ENCODE results near the gene DLGAP1. TPM values are rescaled to one million over a fixed set of nuclear protein-coding genes. Genes with fewer than 3 reads are reported as not detected.
A peak's percentile ranks its signal among the peaks of the same experiment; 100 is the strongest.
"Not testable (repeated sequence)": the region's sequence is repeated elsewhere in the genome, so short reads cannot be mapped to it uniquely, and the experiment has no call there.

DLGAP1 gene
- total RNA-seq, 1 experiment from 2014 or later, result 2.8 TPM

DNA sequence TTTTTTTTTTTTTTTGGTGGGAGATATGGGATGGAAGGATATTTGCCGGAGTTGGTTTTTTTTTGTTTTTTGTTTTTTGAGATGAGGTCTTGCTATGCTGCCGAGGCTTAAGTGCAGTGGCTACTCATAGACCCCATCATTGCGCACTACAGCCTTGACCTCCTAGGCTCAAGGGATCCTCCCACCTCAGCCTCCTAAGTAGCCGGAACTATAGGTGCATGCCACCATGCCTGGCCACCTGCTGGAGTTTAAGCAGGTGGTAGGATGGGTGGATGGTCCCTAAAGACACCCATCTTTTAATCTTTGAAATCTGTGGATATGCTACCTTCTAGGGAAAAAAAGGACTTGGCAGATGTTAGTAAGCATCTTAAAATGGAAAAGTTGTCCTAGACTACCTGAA is 835.4 kb downstream of the DLGAP1 start:
- DNase-seq, result no peak
- H3K27me3 ChIP-seq, result no peaks in the 10 kb centered on the region
- H3K4me3 ChIP-seq, result no peak overlapping the region
- H3K27ac ChIP-seq, result no peak overlapping the region
- no peaks in the 10 kb centered on the region for H3K9me3 ChIP-seq (replicated peaks)
- peaks cover 21% of the 10 kb centered on the region for H3K4me1 ChIP-seq
- H3K36me3 ChIP-seq, result no peaks in the 10 kb centered on the region

- no peak overlapping the region for H3K27ac ChIP-seq
- H3K27me3 ChIP-seq, result no peaks in the 10 kb centered on the region
- no peak for DNase-seq
- no peaks in the 10 kb centered on the region for H3K9me3 ChIP-seq (replicated peaks)
- H3K4me3 ChIP-seq, result no peak overlapping the region
- peaks cover 18% of the 10 kb centered on the region for H3K4me1 ChIP-seq
- no peaks in the 10 kb centered on the region for H3K36me3 ChIP-seq
Measured at GRCh38 chr18:3619222-3619621, 835.9 kb downstream of the DLGAP1 start.

- no peak for DNase-seq
- no peak overlapping the region for H3K27ac ChIP-seq
- H3K36me3 ChIP-seq, result no peaks in the 10 kb centered on the region
- 0 out of 2 replicates have a peak, but pooled peaks cover 4% of the 10 kb centered on the region for H3K4me1 ChIP-seq
- no peaks in the 10 kb centered on the region for H3K27me3 ChIP-seq
- H3K9me3 ChIP-seq (replicated peaks), result no peaks in the 10 kb centered on the region
- H3K4me3 ChIP-seq, result no peak overlapping the region
Measured at GRCh38 chr18:3616744-3617143, 838.4 kb downstream of the DLGAP1 start.

GRCh38 chr18:3616142-3616541 is 839.0 kb downstream of the DLGAP1 start:
- H3K36me3 ChIP-seq, result no peaks in the 10 kb centered on the region
- no peak overlapping the region for H3K27ac ChIP-seq
- no peaks in the 10 kb centered on the region for H3K9me3 ChIP-seq (replicated peaks)
- H3K4me1 ChIP-seq, result 0 out of 2 replicates have a peak, but pooled peaks cover 4% of the 10 kb centered on the region
- no peaks in the 10 kb centered on the region for H3K27me3 ChIP-seq
- DNase-seq, result no peak
- H3K4me3 ChIP-seq, result no peak overlapping the region

DNA sequence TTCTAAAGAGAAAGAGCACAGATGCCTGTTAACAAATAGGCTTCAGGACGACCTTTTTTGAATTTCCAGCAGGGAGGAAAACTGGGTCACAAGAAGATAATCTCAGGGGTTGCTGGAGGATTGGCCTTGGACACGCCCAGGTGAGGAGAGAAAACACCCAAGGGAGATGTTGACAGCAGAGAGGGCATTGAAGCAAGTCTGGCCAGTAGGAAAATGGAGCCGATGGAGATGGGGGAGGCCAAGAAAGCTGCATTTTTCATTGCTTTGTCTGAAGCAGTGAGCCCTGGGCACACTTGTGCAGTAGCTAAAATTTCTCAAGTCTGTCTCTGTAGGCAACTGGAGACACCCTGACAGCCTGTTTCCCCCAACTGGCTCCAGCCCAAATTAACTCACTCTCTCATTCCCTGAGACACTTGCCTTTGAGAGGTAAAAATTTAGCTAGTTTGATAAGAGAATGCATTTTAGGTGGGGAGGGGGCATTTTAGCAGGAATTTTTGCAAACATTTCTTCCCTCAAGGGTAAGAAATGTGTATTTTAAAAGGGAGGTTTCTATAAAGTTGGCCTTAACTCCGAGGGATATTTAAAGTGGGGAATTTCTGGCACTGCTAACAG is 839.6 kb downstream of the DLGAP1 start:
- peak in 1 of 2 experiments; percentile 26 for DNase-seq
- Histone ChIP-seq H3K4me1 (0 out of 2 replicates have a peak, but pooled peaks cover 4% of the 10 kb centered on the region), H3K27me3 (no peaks in the 10 kb centered on the region), H3K36me3 (no peaks in the 10 kb centered on the region), H3K27ac (no peak overlapping the region), H3K4me3 (no peak overlapping the region), H3K9me3 (replicated peaks) (no peaks in the 10 kb centered on the region)

DNA sequence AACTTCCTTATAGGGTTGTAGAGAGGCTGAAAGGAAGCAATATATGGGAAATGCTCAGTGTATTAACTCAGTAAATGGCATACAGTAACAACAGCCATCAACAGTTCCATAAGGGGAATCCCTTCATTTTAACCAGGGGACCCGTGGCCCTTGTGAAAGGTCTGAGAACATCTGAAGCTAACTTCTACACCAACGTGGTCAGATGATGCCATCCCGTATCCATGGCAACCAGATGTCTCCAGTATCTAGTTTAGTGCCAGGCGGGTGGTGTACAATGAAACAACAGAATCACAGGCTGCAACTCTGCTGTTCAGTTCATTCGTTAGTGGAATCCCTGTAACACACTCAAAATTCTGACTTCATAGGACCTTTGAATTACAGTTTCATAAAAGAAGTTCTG is 842.8 kb downstream of the DLGAP1 start:
- no peaks in the 10 kb centered on the region for H3K27me3 ChIP-seq
- no peak overlapping the region for H3K4me3 ChIP-seq
- no peak overlapping the region for H3K27ac ChIP-seq
- H3K4me1 ChIP-seq, result 0 out of 2 replicates have a peak, but pooled peaks cover 4% of the 10 kb centered on the region
- DNase-seq, result no peak
- H3K9me3 ChIP-seq (replicated peaks), result no peaks in the 10 kb centered on the region
- H3K36me3 ChIP-seq, result no peaks in the 10 kb centered on the region

- Histone ChIP-seq H3K36me3 (no peaks in the 10 kb centered on the region), H3K27ac (no peak overlapping the region), H3K27me3 (no peaks in the 10 kb centered on the region), H3K4me3 (no peak overlapping the region), H3K9me3 (replicated peaks) (no peaks in the 10 kb centered on the region), H3K4me1 (0 out of 2 replicates have a peak, but pooled peaks cover 4% of the 10 kb centered on the region)
- DNase-seq, result no peak
Measured at GRCh38 chr18:3611313-3612090, 843.6 kb downstream of the DLGAP1 start.

- H3K36me3 ChIP-seq, result no peaks in the 10 kb centered on the region
- H3K4me1 ChIP-seq, result 0 out of 2 replicates have a peak, but pooled peaks cover 4% of the 10 kb centered on the region
- DNase-seq, result no peak
- H3K4me3 ChIP-seq, result no peak overlapping the region
- H3K9me3 ChIP-seq (replicated peaks), result no peaks in the 10 kb centered on the region
- H3K27ac ChIP-seq, result no peak overlapping the region
- no peaks in the 10 kb centered on the region for H3K27me3 ChIP-seq
Measured at GRCh38 chr18:3610813-3611212, 844.3 kb downstream of the DLGAP1 start.

DNA sequence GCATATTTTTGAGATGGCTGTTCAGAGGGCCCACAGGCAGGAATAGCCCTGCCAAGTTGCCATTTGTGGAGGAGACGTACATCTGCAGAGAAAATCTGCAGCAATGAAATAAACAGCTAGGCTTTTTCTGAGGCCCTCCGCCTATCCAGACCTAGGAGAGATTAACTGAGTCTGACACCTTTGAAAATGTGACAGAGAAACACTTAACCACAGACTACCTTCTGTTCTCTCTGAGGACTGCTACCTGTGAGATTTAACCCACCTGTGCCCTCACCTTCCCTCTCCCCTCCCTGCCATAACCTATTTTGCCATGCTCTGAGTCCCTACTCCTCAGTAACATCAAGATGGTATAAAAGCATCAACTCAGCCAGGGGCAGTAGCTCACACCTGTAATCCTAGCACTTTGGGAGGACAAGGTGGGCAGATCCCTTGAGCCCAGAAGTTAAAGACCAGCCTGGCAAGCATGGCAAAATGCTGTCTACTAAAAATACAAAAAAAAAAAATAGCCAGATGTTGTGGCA is 844.9 kb downstream of the DLGAP1 start:
- H3K27ac ChIP-seq, result no peak overlapping the region
- no peak overlapping the region for H3K4me3 ChIP-seq
- no peaks in the 10 kb centered on the region for H3K36me3 ChIP-seq

GRCh38 chr18:3608488-3608887 is 846.6 kb downstream of the DLGAP1 start:
- H3K27me3 ChIP-seq, result no peaks in the 10 kb centered on the region
- H3K4me1 ChIP-seq, result peaks cover 4% of the 10 kb centered on the region; the same call in 1 of the 2 replicates
- H3K36me3 ChIP-seq, result no peaks in the 10 kb centered on the region
- H3K27ac ChIP-seq, result no peak overlapping the region
- DNase-seq, result no peak
- H3K4me3 ChIP-seq, result no peak overlapping the region
- no peaks in the 10 kb centered on the region for H3K9me3 ChIP-seq (replicated peaks)

More for the DNA sequence above, 844.9 kb downstream of the DLGAP1 start:
- no peaks in the 10 kb centered on the region for H3K9me3 ChIP-seq (replicated peaks)
- 0 out of 2 replicates have a peak, but pooled peaks cover under 1% of the 10 kb centered on the region for H3K4me1 ChIP-seq
- no peak for DNase-seq
- H3K27me3 ChIP-seq, result no peaks in the 10 kb centered on the region

DNA sequence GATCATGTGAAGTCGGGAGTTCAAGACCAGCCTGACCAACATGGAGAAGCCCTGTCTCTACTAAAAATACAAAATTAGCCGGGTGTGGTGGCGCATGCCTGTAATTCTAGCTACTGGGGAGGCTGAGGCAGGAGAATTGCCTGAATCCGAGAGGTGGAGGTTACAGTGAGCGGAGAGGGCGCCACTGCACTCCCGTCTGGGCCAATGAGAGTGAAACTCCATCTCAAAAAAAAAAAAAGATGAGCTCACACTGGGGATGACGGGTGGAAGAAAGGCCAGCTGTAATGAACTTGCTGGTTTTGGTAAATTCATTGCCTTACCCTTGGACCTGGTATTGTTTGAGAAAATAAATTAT is 847.0 kb downstream of the DLGAP1 start:
- H3K27me3 ChIP-seq, DNase-seq, H3K27ac ChIP-seq: not testable (repeated sequence)

GRCh38 chr18:3607309-3608098 is 847.6 kb downstream of the DLGAP1 start:
- no peaks in the 10 kb centered on the region for H3K9me3 ChIP-seq (replicated peaks)
- H3K27ac ChIP-seq, result no peak overlapping the region
- H3K27me3 ChIP-seq, result no peaks in the 10 kb centered on the region
- no peaks in the 10 kb centered on the region for H3K36me3 ChIP-seq
- peaks cover 6% of the 10 kb centered on the region; the same call in 1 of the 2 replicates for H3K4me1 ChIP-seq
- no peak overlapping the region for H3K4me3 ChIP-seq
- DNase-seq, result no peak

More for the DNA sequence above, 847.0 kb downstream of the DLGAP1 start:
- not testable (repeated sequence) for H3K36me3 ChIP-seq; H3K4me3 ChIP-seq; H3K9me3 ChIP-seq (replicated peaks); H3K4me1 ChIP-seq

- H3K27me3 ChIP-seq; H3K27ac ChIP-seq; H3K9me3 ChIP-seq (replicated peaks); H3K4me1 ChIP-seq; H3K4me3 ChIP-seq; H3K36me3 ChIP-seq; DNase-seq: not testable (repeated sequence)
Measured at GRCh38 chr18:3606863-3607262, 848.2 kb downstream of the DLGAP1 start.

DNA sequence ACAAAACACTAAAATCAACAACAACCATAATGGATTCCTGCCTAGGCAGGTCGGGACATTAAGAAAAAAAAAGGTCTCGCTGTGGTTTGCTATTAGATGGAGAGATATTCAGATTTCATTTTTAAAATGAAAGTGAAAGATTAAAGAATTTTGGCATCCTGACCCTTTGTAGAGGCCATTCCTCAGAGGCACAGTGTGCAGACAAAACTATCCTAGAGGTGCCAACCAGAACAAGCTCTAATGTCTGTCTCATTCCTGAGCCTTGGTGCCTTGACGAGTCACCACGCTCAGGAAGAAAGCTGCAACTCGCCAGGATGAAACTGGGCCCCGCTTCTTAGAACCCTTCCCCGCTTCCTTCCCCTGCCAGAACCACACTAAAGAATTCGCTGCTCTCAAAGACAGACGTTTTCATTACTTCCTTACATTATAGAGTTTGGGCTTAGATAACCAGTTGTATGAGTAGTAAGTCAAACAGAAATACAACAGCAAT is 849.1 kb downstream of the DLGAP1 start:
- peaks cover 9% of the 10 kb centered on the region for H3K4me1 ChIP-seq
- peak in 1 of 2 experiments; percentile 19 for DNase-seq
- H3K27ac ChIP-seq, result peak overlapping the region; percentile 94
- H3K4me3 ChIP-seq, result peak overlapping the region; percentile 51
- no peaks in the 10 kb centered on the region for H3K9me3 ChIP-seq (replicated peaks)
- H3K27me3 ChIP-seq, result no peaks in the 10 kb centered on the region
- H3K36me3 ChIP-seq, result no peaks in the 10 kb centered on the region
